Endothelial cell of umbilical vein (primary cell): ENCODE data around the gene KRTAP6-2. TPM values are rescaled to one million over a fixed set of nuclear protein-coding genes. Genes with fewer than 3 reads are reported as not detected.

Experiments used
- BruUV-seq: library from RNA; stranded (reverse); fragments of 400-500 nt; replicated peaks from 2 replicates; lab custom pipeline; 2021; lab: Mats Ljungman, UMichigan
- CTCF ChIA-PET: fragments of 300-600, 350-600 bp; sonication (Branson Sonifier 250); formaldehyde crosslinking; loops from one replicate; lab custom pipeline; 2021; ENCODE audit warnings: antibody characterized with exemption, inconsistent platforms; lab: Charles Lee
- POLR2A ChIA-PET: fragments of 300-600, 350-600 bp; sonication (Branson Sonifier 250); formaldehyde crosslinking; loops from one replicate; lab custom pipeline; 2021; ENCODE audit warnings: antibody characterized with exemption, inconsistent platforms; lab: Charles Lee
- DNase-seq: peaks from one replicate; pipeline ENCODE4 v3.0.0-alpha.2; 2011; ENCODE audit warnings: low read depth, low spot score
- FAIRE-seq: peaks from 2 replicates; lab custom pipeline; 2011; peaks lifted over from hg19 to GRCh38; lab: Jason Lieb, UNC
- H2AFZ ChIP-seq: 2 replicates; pipeline ENCODE4 v1.6.0; 2012; ENCODE audit warnings: low read depth, low read length, control low read depth, inconsistent platforms
- H3K27ac ChIP-seq: 2 replicates; pipeline ENCODE4 v1.5.1; 2011; ENCODE audit warnings: low read depth, mild to moderate bottlenecking, control low read depth, low read length, moderate library complexity; ENCODE audit not compliant: insufficient read depth
- H3K27me3 ChIP-seq, 2 experiments: 2 replicates each; pipeline versions ENCODE4 v1.6.0 to v1.6.1; 2011; ENCODE audit warnings: low read length in 2 of 2, mixed read lengths in 1 of 2; ENCODE audit not compliant: control insufficient read depth in 2 of 2, insufficient read depth in 2 of 2
- H3K36me3 ChIP-seq, 2 experiments: 2 replicates in 1 of 2; 3 replicates in 1 of 2; pipeline ENCODE4 v1.5.1; 2011; ENCODE audit warnings: low read length in 2 of 2, mild to moderate bottlenecking in 1 of 2, moderate library complexity in 1 of 2; ENCODE audit not compliant: control insufficient read depth in 2 of 2, insufficient read depth in 2 of 2; ENCODE audit errors: extremely low read depth in 1 of 2
- H3K4me1 ChIP-seq: 3 replicates; pipeline ENCODE4 v1.5.1; 2011; ENCODE audit warnings: mild to moderate bottlenecking, low read length; ENCODE audit not compliant: control insufficient read depth, insufficient read depth; ENCODE audit errors: extremely low read depth
- H3K4me2 ChIP-seq: 2 replicates; pipeline ENCODE4 v1.6.1; 2011; ENCODE audit warnings: low read length, control low read depth, mixed read lengths; ENCODE audit not compliant: insufficient read depth
- H3K4me3 ChIP-seq, 3 experiments: fragments of 200-600 bp in 1 of 3; sonication (generic), shearing (Covaris generic) in 1 of 3; replicated peaks in 1 of 3; 2 replicates each; pipeline ENCODE4 v1.5.1; 2011 to 2016; ENCODE audit warnings: control low read depth in 3 of 3, low read length in 3 of 3, mild to moderate bottlenecking in 2 of 3, inconsistent platforms in 1 of 3, low read depth in 1 of 3, moderate library complexity in 1 of 3; ENCODE audit not compliant: insufficient read depth in 1 of 3
- H3K79me2 ChIP-seq: 2 replicates; pipeline ENCODE4 v1.6.0; 2012; ENCODE audit warnings: low read length, inconsistent platforms; ENCODE audit not compliant: control insufficient read depth, insufficient read depth
- H3K9ac ChIP-seq: replicated peaks from 2 replicates; pipeline ENCODE3; 2011; ENCODE audit warnings: low read length, control low read depth; ENCODE audit not compliant: insufficient read depth; ENCODE audit errors: extremely low read depth
- H3K9me1 ChIP-seq: replicated peaks from 3 replicates; pipeline ENCODE4 v1.6.0; 2011; ENCODE audit warnings: mild to moderate bottlenecking, low read length; ENCODE audit not compliant: control insufficient read depth, insufficient read depth; ENCODE audit errors: extremely low read depth
- H3K9me3 ChIP-seq: replicated peaks from 2 replicates; pipeline ENCODE4 v1.5.1; 2012; ENCODE audit warnings: low read length, inconsistent platforms; ENCODE audit not compliant: control insufficient read depth, insufficient read depth
- H4K20me1 ChIP-seq: replicated peaks from 2 replicates; pipeline ENCODE3; 2011; ENCODE audit warnings: mild to moderate bottlenecking, low read length; ENCODE audit not compliant: control insufficient read depth, insufficient read depth; ENCODE audit errors: extremely low read depth
- EZH2 ChIP-seq: IDR thresholded peaks from 2 replicates; pipeline ENCODE4 v1.6.1; 2012; ENCODE audit warnings: borderline replicate concordance, low read depth, mild to moderate bottlenecking, moderate library complexity, low read length, inconsistent platforms; ENCODE audit not compliant: severe bottlenecking
- FOS ChIP-seq: IDR thresholded peaks from 2 replicates; pipeline ENCODE4 v1.6.1; 2011; ENCODE audit warnings: mild to moderate bottlenecking, low read length, moderate library complexity, borderline replicate concordance; ENCODE audit not compliant: insufficient read depth
- GATA2 ChIP-seq: IDR thresholded peaks from 2 replicates; pipeline ENCODE4 v1.7.0; 2011; ENCODE audit warnings: low read depth, mild to moderate bottlenecking, moderate library complexity, mixed read lengths, low read length; ENCODE audit not compliant: insufficient read length, insufficient read depth
- JUN ChIP-seq: IDR thresholded peaks from 2 replicates; pipeline ENCODE4 v1.6.1; 2011; ENCODE audit warnings: borderline replicate concordance, low read depth; ENCODE audit not compliant: insufficient read length, insufficient read depth
- MYC ChIP-seq: IDR thresholded peaks from one replicate; pipeline ENCODE4 v1.6.1; 2011; ENCODE audit warnings: mild to moderate bottlenecking, low read depth, low read length
- POLR2A ChIP-seq: IDR thresholded peaks from 2 replicates; pipeline ENCODE4 v1.6.1; 2012; ENCODE audit warnings: low read depth, mild to moderate bottlenecking, control low read depth, low read length
- POLR2AphosphoS5 ChIP-seq: IDR thresholded peaks from 2 replicates; pipeline ENCODE4 v1.6.1; 2012; ENCODE audit warnings: low read depth, mild to moderate bottlenecking, control low read depth, low read length, moderate library complexity; ENCODE audit not compliant: insufficient read depth
- dilution Hi-C: fragments of 300-500 bp; cut with MboI; formaldehyde crosslinking; loops from one replicate; pipeline ENCODE4 v1.15.0; 2019; ENCODE audit warnings: low sequenced_read_pairs; ENCODE audit not compliant: extremely low pct_ligation_motif_present
- intact Hi-C: fragments of 100-400 bp; cut with micrococcal nuclease; formaldehyde crosslinking; loops from one replicate; pipeline ENCODE4 v1.10.0; 2022
- polyA plus RNA-seq, 4 experiments: library from polyadenylated mRNA; depleted of rRNA in 3 of 4; stranded (reverse) in 3 of 4; unstranded in 1 of 4; fragments of >200 nt; gene quantifications; 2 replicates each; pipeline versions ENCODE4 v1.2.1 to v1.2.3, GENCODE V29; 2011 to 2012; ENCODE audit warnings: missing spikeins in 1 of 4
- total RNA-seq: library from RNA; stranded (reverse); gene quantifications from 2 replicates; pipeline ENCODE4 v1.2.3, GENCODE V29; 2021
- TF ChIP-seq, protein P1 (sequence below), 2 donors: IDR thresholded peaks; 1 replicate in 1 of 2; 2 replicates in 1 of 2; pipeline ENCODE4 v1.5.1; 2011; ENCODE audit warnings: low read length in 2 of 2, mild to moderate bottlenecking in 2 of 2, moderate library complexity in 2 of 2, control low read depth in 1 of 2, inconsistent platforms in 1 of 2, low read depth in 1 of 2; ENCODE audit not compliant: insufficient read depth in 1 of 2; ENCODE audit errors: extremely low read depth in 1 of 2
- TF ChIP-seq, protein P2 (sequence below): IDR thresholded peaks from 2 replicates; pipeline ENCODE4 v1.6.1; 2011; ENCODE audit not compliant: insufficient read depth, insufficient read length

KRTAP6-2 gene
- total and polyA plus RNA-seq, 2 donors (not counting 3 experiments of a cell fraction or from before 2014, with no cell fraction given) = not detected

DNA sequence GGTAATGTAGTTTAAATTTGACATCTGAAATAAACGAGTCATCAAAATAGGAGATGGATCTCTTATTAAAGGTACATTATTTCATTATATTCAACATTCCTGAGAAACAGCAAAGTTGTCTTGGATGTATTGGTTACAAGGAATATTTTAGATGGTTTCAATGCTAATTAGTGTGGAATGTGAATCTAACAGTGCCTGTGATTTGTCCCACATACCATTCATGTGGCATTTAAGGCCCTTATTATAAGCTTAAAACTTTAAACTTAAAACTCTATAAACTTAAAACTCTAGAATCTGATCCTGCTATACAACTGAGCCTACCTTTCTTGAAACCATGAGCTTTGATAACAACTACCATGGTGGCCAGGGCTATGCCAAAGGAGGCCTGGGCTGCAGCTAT lies 2.1 kb upstream of the KRTAP6-2 start, which contains the start of gene KRTAP22-1:
Gene KRTAP22-1 (plus strand): TSS at position 301 of the 400 bp plus-strand sequence.
- H3K4me1 ChIP-seq = no peaks in the 10 kb centered on the region
- DNase-seq (no peak), FAIRE-seq (no peak)
- no peak within 1 kb of the TSS for H3K4me3 ChIP-seq
- intact Hi-C loops = no loop called here
- CTCF ChIA-PET = no interaction called here
- no peaks in the 10 kb centered on the region for H3K79me2 ChIP-seq
- H2AFZ ChIP-seq = no peak within 1 kb of the TSS
- H3K36me3 ChIP-seq = no peaks in the 10 kb centered on the region
- POLR2A ChIA-PET = no interaction called here
- H3K9me1 ChIP-seq = no peaks in the 10 kb centered on the region
- H3K27ac ChIP-seq = no peak within 1 kb of the TSS
- no TSS peak for BruUV-seq
- H3K4me2 ChIP-seq = no peak within 1 kb of the TSS
- peaks cover 5% of the 10 kb centered on the region for H3K9me3 ChIP-seq
- TF ChIP-seq POLR2AphosphoS5 (no peak), MYC (no peak), JUN (no peak), GATA2 (no peak), POLR2A (no peak), FOS (no peak), EZH2 (no peak)
- TF ChIP-seq, protein P1, sequence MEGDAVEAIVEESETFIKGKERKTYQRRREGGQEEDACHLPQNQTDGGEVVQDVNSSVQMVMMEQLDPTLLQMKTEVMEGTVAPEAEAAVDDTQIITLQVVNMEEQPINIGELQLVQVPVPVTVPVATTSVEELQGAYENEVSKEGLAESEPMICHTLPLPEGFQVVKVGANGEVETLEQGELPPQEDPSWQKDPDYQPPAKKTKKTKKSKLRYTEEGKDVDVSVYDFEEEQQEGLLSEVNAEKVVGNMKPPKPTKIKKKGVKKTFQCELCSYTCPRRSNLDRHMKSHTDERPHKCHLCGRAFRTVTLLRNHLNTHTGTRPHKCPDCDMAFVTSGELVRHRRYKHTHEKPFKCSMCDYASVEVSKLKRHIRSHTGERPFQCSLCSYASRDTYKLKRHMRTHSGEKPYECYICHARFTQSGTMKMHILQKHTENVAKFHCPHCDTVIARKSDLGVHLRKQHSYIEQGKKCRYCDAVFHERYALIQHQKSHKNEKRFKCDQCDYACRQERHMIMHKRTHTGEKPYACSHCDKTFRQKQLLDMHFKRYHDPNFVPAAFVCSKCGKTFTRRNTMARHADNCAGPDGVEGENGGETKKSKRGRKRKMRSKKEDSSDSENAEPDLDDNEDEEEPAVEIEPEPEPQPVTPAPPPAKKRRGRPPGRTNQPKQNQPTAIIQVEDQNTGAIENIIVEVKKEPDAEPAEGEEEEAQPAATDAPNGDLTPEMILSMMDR (IDR thresholded peaks at IDR 0.05; ENCODE audit: extremely low read depth in 1 of 2, insufficient read depth in 1 of 2, low read depth in 1 of 2, low read length in 2 of 2) = no peak
- TF ChIP-seq, protein P2, sequence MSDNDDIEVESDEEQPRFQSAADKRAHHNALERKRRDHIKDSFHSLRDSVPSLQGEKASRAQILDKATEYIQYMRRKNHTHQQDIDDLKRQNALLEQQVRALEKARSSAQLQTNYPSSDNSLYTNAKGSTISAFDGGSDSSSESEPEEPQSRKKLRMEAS = no peak
- H3K27me3 ChIP-seq = no peaks in the 10 kb centered on the region
- H3K9ac ChIP-seq = no peak within 1 kb of the TSS
- dilution Hi-C loops = no loop called here
- H4K20me1 ChIP-seq = no peaks in the 10 kb centered on the region
